NB4 (cell line): ENCODE measurements around the gene CYP4A11.
"Not testable (repeated sequence)": the region's sequence is repeated elsewhere in the genome, so short reads cannot be mapped to it uniquely, and the experiment has no call there.

Experiments
- DNase-seq: peaks from one replicate; pipeline ENCODE4 v3.0.0; 2010; ENCODE audit warnings: low read depth
- H3K4me3 ChIP-seq: one replicate; pipeline ENCODE4 v1.5.1; 2011; ENCODE audit warnings: mild to moderate bottlenecking, low read depth, low read length, moderate library complexity
- CTCF ChIP-seq: IDR thresholded peaks from one replicate; pipeline ENCODE4 v1.5.1; 2012; ENCODE audit warnings: low read depth, low read length
- MAX ChIP-seq: IDR thresholded peaks from 2 replicates; pipeline ENCODE4 v1.6.1; 2011; ENCODE audit warnings: low read depth, low read length
- MYC ChIP-seq: IDR thresholded peaks from 2 replicates; pipeline ENCODE4 v1.6.1; 2011; ENCODE audit warnings: low read depth, low read length
- POLR2A ChIP-seq: IDR thresholded peaks from 2 replicates; pipeline ENCODE4 v1.6.1; 2011; ENCODE audit warnings: mild to moderate bottlenecking; ENCODE audit not compliant: insufficient read length; ENCODE audit errors: extremely low read depth

The CYP4A11 gene

GRCh38 chr1:46941135-46941694, at the start of gene CYP4A11:
TSS of gene CYP4A11 (minus strand) at chr1:46941476. CDS start at chr1:46941433, 43 bp downstream.
- DNase-seq = no peak
- no peak for TF ChIP-seq POLR2A
- TF ChIP-seq MAX = no peak
- no peak for TF ChIP-seq MYC
- no peak for TF ChIP-seq CTCF

GRCh38 chr1:46990541-46990940, 49.3 kb upstream of the CYP4A11 start:
- not testable (repeated sequence) for H3K4me3 ChIP-seq, DNase-seq

More at GRCh38 chr1:46941135-46941694, at the start of gene CYP4A11:
- no peak within 1 kb of the TSS for H3K4me3 ChIP-seq

- H3K4me3 ChIP-seq = no peak overlapping the region
- no peak for TF ChIP-seq MYC
- TF ChIP-seq CTCF = no peak
- no peak for TF ChIP-seq MAX
- TF ChIP-seq POLR2A = no peak
- DNase-seq = no peak
Observed at GRCh38 chr1:46983830-46984586, 42.7 kb upstream of the CYP4A11 start.

GRCh38 chr1:46983166-46983829, 42.0 kb upstream of the CYP4A11 start:
- no peak overlapping the region for H3K4me3 ChIP-seq

GRCh38 chr1:46969014-46969619, 27.8 kb upstream of the CYP4A11 start:
- no peak for DNase-seq
- no peak overlapping the region for H3K4me3 ChIP-seq
- TF ChIP-seq MYC (no peak), MAX (no peak), CTCF (peak; percentile 43), POLR2A (no peak)

More at GRCh38 chr1:46983166-46983829, 42.0 kb upstream of the CYP4A11 start:
- TF ChIP-seq POLR2A (no peak), MYC (no peak), MAX (no peak), CTCF (no peak)
- no peak for DNase-seq

- H3K4me3 ChIP-seq, DNase-seq: not testable (repeated sequence)
Observed at GRCh38 chr1:46962272-46962671, 21.0 kb upstream of the CYP4A11 start.
